H1 (cell line): ENCODE results near the gene PRKCZ. TPM values are rescaled to one million over a fixed set of nuclear protein-coding genes. Genes with fewer than 3 reads are reported as not detected.
A peak's percentile ranks its signal among the peaks of the same experiment; 100 is the strongest.

Experiments used
- CTCF ChIA-PET: fragments of 300-600 bp; sonication (Branson Sonifier 250); formaldehyde crosslinking; loops from one replicate; lab custom pipeline; 2021; ENCODE audit not compliant: partially characterized antibody; lab: Charles Lee
- POLR2A ChIA-PET: fragments of 300-600 bp; sonication (Branson Sonifier 250); formaldehyde crosslinking; loops from one replicate; lab custom pipeline; 2021; ENCODE audit warnings: inconsistent platforms; ENCODE audit not compliant: partially characterized antibody; lab: Charles Lee
- DNase-seq, 2 experiments: peaks; one replicate each; pipeline versions ENCODE4 v3.0.0 to v3.0.0-alpha.2; 2010 to 2022; ENCODE audit warnings: low spot score in 2 of 2, low read depth in 1 of 2, mixed read lengths in 1 of 2
- FAIRE-seq: peaks from 2 replicates; lab custom pipeline; 2011; peaks lifted over from hg19 to GRCh38; lab: Jason Lieb, UNC
- H2AFZ ChIP-seq: 2 replicates; pipeline ENCODE4 v1.8.1; 2012; ENCODE audit warnings: low read length, inconsistent platforms
- H2AK5ac ChIP-seq: 2 replicates; pipeline ENCODE4 v1.6.1; 2013; ENCODE audit warnings: low read depth, low read length
- H2BK120ac ChIP-seq: replicated peaks from 2 replicates; pipeline ENCODE3; 2013; ENCODE audit warnings: low read depth, low read length, inconsistent platforms
- H2BK12ac ChIP-seq: 2 replicates; pipeline ENCODE4 v1.6.1; 2013; ENCODE audit warnings: low read depth, low read length
- H2BK15ac ChIP-seq: 2 replicates; pipeline ENCODE4 v1.6.1; 2013; ENCODE audit warnings: low read length
- H2BK20ac ChIP-seq: 2 replicates; pipeline ENCODE4 v1.6.1; 2013; ENCODE audit warnings: low read length
- H2BK5ac ChIP-seq: 2 replicates; pipeline ENCODE4 v1.6.1; 2013; ENCODE audit warnings: low read depth, low read length
- H3K14ac ChIP-seq: 2 replicates; pipeline ENCODE4 v1.6.1; 2013; ENCODE audit warnings: inconsistent platforms; ENCODE audit not compliant: insufficient read length
- H3K18ac ChIP-seq: 2 replicates; pipeline ENCODE4 v1.6.1; 2013; ENCODE audit warnings: low read length; ENCODE audit errors: extremely low read depth
- H3K23ac ChIP-seq: 2 replicates; pipeline ENCODE4 v1.6.1; 2013; ENCODE audit warnings: inconsistent platforms; ENCODE audit not compliant: insufficient read length
- H3K23me2 ChIP-seq: 2 replicates; pipeline ENCODE4 v1.6.1; 2013; ENCODE audit warnings: low read depth, low read length
- H3K27ac ChIP-seq: 2 replicates; pipeline ENCODE4 v1.6.1; 2011; ENCODE audit warnings: low read depth, low read length, inconsistent platforms
- H3K27me3 ChIP-seq, 4 experiments: replicated peaks in 1 of 4; 1 replicate in 1 of 4; 2 replicates in 3 of 4; pipeline versions ENCODE4 v1.6.1 to v1.8.1; 2011 to 2013; ENCODE audit warnings: low read length in 3 of 4, mild to moderate bottlenecking in 3 of 4, inconsistent platforms in 2 of 4, mixed read lengths in 2 of 4, moderate library complexity in 1 of 4; ENCODE audit not compliant: control insufficient read depth in 3 of 4, insufficient read depth in 3 of 4; ENCODE audit errors: extremely low read depth in 1 of 4
- H3K36me3 ChIP-seq, 4 experiments: 2 replicates each; pipeline versions ENCODE4 v1.6.1 to v1.8.1; 2011 to 2013; ENCODE audit warnings: mild to moderate bottlenecking in 4 of 4, low read length in 3 of 4, moderate library complexity in 2 of 4, control low read depth in 1 of 4, inconsistent platforms in 1 of 4; ENCODE audit not compliant: insufficient read depth in 4 of 4, control insufficient read depth in 2 of 4
- H3K4ac ChIP-seq: replicated peaks from 2 replicates; pipeline ENCODE3; 2013; ENCODE audit warnings: low read length, low read depth, mixed read lengths, inconsistent platforms; ENCODE audit not compliant: insufficient read length
- H3K4me1 ChIP-seq, 4 experiments: replicated peaks in 1 of 4; 1 replicate in 1 of 4; 2 replicates in 3 of 4; pipeline versions ENCODE4 v1.6.1 to v1.8.1; 2011 to 2013; ENCODE audit warnings: low read length in 3 of 4, inconsistent platforms in 2 of 4, mixed read lengths in 1 of 4; ENCODE audit not compliant: insufficient read depth in 4 of 4, control insufficient read depth in 3 of 4
- H3K4me2 ChIP-seq, 2 experiments: 2 replicates each; pipeline versions ENCODE4 v1.6.1 to v1.8.1; 2011 to 2013; ENCODE audit warnings: low read depth in 2 of 2, low read length in 2 of 2, control low read depth in 1 of 2, inconsistent platforms in 1 of 2, mild to moderate bottlenecking in 1 of 2; ENCODE audit not compliant: insufficient read depth in 1 of 2
- H3K4me3 ChIP-seq, 4 experiments: fragments of 200-600, 300-600 bp in 1 of 4; sonication (generic), shearing (Covaris generic), sonication (Bioruptor Twin) in 1 of 4; 2 replicates each; pipeline versions ENCODE4 v1.5.1 to v1.8.1; 2011 to 2016; ENCODE audit warnings: low read length in 4 of 4, low read depth in 3 of 4, control low read depth in 2 of 4, inconsistent platforms in 2 of 4, mild to moderate bottlenecking in 2 of 4, mixed read lengths in 1 of 4, moderate library complexity in 1 of 4; ENCODE audit not compliant: insufficient read depth in 2 of 4; ENCODE audit errors: extremely low read depth in 1 of 4
- H3K56ac ChIP-seq: replicated peaks from 2 replicates; pipeline ENCODE3; 2013; ENCODE audit warnings: low read depth, mild to moderate bottlenecking, mixed read lengths, low read length, inconsistent platforms; ENCODE audit not compliant: insufficient read length
- H3K79me1 ChIP-seq: 2 replicates; pipeline ENCODE4 v1.6.1; 2013; ENCODE audit warnings: low read depth, low read length, control low read depth
- H3K79me2 ChIP-seq, 2 experiments: 2 replicates each; pipeline versions ENCODE4 v1.6.1 to v1.8.1; 2012 to 2013; ENCODE audit warnings: low read length in 2 of 2, mild to moderate bottlenecking in 2 of 2, inconsistent platforms in 1 of 2; ENCODE audit not compliant: insufficient read depth in 2 of 2, control insufficient read depth in 1 of 2
- H3K9ac ChIP-seq, 4 experiments: replicated peaks in 1 of 4; 1 replicate in 1 of 4; 2 replicates in 3 of 4; pipeline versions ENCODE4 v1.6.1 to v1.8.1; 2011 to 2013; ENCODE audit warnings: low read depth in 3 of 4, low read length in 3 of 4, control low read depth in 2 of 4, mild to moderate bottlenecking in 2 of 4, moderate library complexity in 2 of 4, inconsistent platforms in 1 of 4; ENCODE audit errors: extremely low read depth in 1 of 4
- H3K9me3 ChIP-seq, 2 experiments: 2 replicates each; pipeline versions ENCODE4 v1.6.1 to v1.8.1; 2012 to 2013; ENCODE audit warnings: mild to moderate bottlenecking in 2 of 2, moderate library complexity in 2 of 2, control low read depth in 1 of 2, inconsistent platforms in 1 of 2, low read depth in 1 of 2, low read length in 1 of 2, mixed read lengths in 1 of 2; ENCODE audit not compliant: insufficient read depth in 2 of 2
- H4K20me1 ChIP-seq, 2 experiments: replicated peaks in 1 of 2; 2 replicates each; pipeline versions ENCODE3 to v1.8.1; 2011 to 2013; ENCODE audit warnings: inconsistent platforms in 2 of 2, low read length in 2 of 2, mild to moderate bottlenecking in 1 of 2; ENCODE audit not compliant: insufficient read depth in 2 of 2, control insufficient read depth in 1 of 2
- H4K5ac ChIP-seq: 2 replicates; pipeline ENCODE4 v1.6.1; 2013; ENCODE audit warnings: low read length, low read depth, mixed read lengths, inconsistent platforms; ENCODE audit not compliant: insufficient read length
- H4K8ac ChIP-seq: 2 replicates; pipeline ENCODE4 v1.8.0; 2013; ENCODE audit warnings: mild to moderate bottlenecking, moderate library complexity, low read length, inconsistent platforms; ENCODE audit not compliant: insufficient read depth; ENCODE audit errors: extremely low read depth
- H4K91ac ChIP-seq: replicated peaks from 2 replicates; pipeline ENCODE3; 2013; ENCODE audit warnings: low read length, mixed read lengths, inconsistent platforms; ENCODE audit not compliant: insufficient read length
- CEBPB ChIP-seq: IDR thresholded peaks from 2 replicates; pipeline ENCODE4 v1.6.1; 2012; ENCODE audit warnings: low read depth, low read length
- POLR2A ChIP-seq, 2 experiments: IDR thresholded peaks; 1 replicate in 1 of 2; 2 replicates in 1 of 2; pipeline ENCODE4 v1.6.1; 2011; ENCODE audit warnings: low read depth in 2 of 2, low read length in 2 of 2, mild to moderate bottlenecking in 2 of 2; ENCODE audit errors: control extremely low read depth in 1 of 2
- RAD21 ChIP-seq, 2 experiments: IDR thresholded peaks in 1 of 2; conservative IDR thresholded peaks in 1 of 2; 2 replicates each; pipeline ENCODE4 v1.6.1; 2011; ENCODE audit warnings: low read depth in 2 of 2, low read length in 2 of 2, improper control_type of control experiment in 1 of 2, inconsistent platforms in 1 of 2, mild to moderate bottlenecking in 1 of 2, moderate library complexity in 1 of 2
- SP1 ChIP-seq: IDR thresholded peaks from 2 replicates; pipeline ENCODE4 v1.6.1; 2011; ENCODE audit warnings: low read depth, low read length
- WGBS, 2 experiments: shearing (Covaris generic) in 1 of 2; methylation state at CpG; one replicate each; pipeline versions ENCODE4 v1.1.6 to v1.1.7; 2013 to 2015; ENCODE audit warnings: low lambda C conversion rate in 2 of 2, mixed read lengths in 2 of 2, inconsistent platforms in 1 of 2, low coverage in 1 of 2, missing lambda C conversion rate in 1 of 2; ENCODE audit not compliant: insufficient replicate concordance in 2 of 2, insufficient coverage in 1 of 2, insufficient read length in 1 of 2; ENCODE audit errors: extremely low coverage in 1 of 2, missing lambda C conversion rate in 1 of 2; 5-methylcytosine and 5-hydroxymethylcytosine counted together
- polyA plus RNA-seq, 7 experiments: library from polyadenylated mRNA; depleted of rRNA in 3 of 7; stranded (reverse) in 5 of 7; unstranded in 2 of 7; fragments of >200 nt in 5 of 7; fragments of 200-250 nt in 2 of 7; gene quantifications; 1 replicate in 5 of 7; 2 replicates in 1 of 7; 4 replicates in 1 of 7; pipeline versions ENCODE4 v1.2.1 to v1.2.3, GENCODE V29; 2011 to 2013; ENCODE audit warnings: missing spikeins in 2 of 7, mixed read lengths in 2 of 7
- total RNA-seq: library from RNA; stranded (reverse); fragmentation: NEBNext Ultra II Directional; extraction: Animal tissue kit (Norgen Biotek cat#: 25700); gene quantifications from 2 replicates; pipeline ENCODE4 v1.2.1, GENCODE V29; 2021
- TF ChIP-seq, protein P1 (sequence below), 3 experiments: IDR thresholded peaks; 1 replicate in 2 of 3; 2 replicates in 1 of 3; pipeline versions ENCODE4 v1.5.1 to v1.6.1; 2011; ENCODE audit warnings: low read length in 3 of 3, mild to moderate bottlenecking in 3 of 3, inconsistent platforms in 2 of 3, low read depth in 1 of 3, moderate library complexity in 1 of 3; ENCODE audit not compliant: insufficient read depth in 1 of 3; ENCODE audit errors: control extremely low read depth in 1 of 3
- TF ChIP-seq, protein P2 (sequence below): IDR thresholded peaks from 2 replicates; pipeline ENCODE4 v1.6.1; 2012; ENCODE audit warnings: inconsistent platforms
- TF ChIP-seq, protein P3 (sequence below): IDR thresholded peaks from 2 replicates; pipeline ENCODE4 v1.6.1; 2011; ENCODE audit warnings: low read length, improper control_type of control experiment

Gene PRKCZ
- total and polyA plus RNA-seq, 2 of the 8 experiments (the other 6 are each of a cell fraction or from before 2014, with no cell fraction given): 37.4 to 45.1 TPM

DNA sequence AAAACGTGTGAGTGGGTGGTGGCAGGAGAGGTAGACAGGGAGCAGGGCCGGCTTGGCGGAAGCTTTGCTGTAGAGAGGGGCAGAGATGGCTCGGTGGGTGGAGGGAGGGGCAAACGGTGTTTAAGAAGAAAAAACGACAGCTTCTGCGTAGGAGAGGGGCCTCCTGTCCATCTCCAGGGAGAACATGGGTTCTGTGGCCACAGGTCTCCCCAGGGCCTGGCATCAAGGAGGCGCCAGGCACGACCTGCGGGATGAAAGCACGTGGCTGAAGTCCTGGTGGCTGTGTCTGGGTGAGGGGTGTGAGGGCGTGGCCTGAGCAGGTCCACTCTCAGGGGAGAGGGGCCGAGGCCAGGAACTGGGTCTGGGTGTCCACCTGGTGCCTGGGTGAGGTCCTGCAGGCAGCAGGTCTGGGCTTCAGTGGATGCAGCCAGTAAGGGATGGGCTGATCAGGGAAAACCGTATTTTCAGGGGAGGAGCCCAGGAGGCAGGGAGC is 940 bp upstream of the PRKCZ start:
- H3K18ac ChIP-seq: peak overlapping the region; percentile 83; the same call in 1 of the 2 replicates
- peak; percentile 66 for FAIRE-seq
- peaks cover 0 to 3% (median 0%) of the 10 kb centered on the region in 4 experiments; a peak in 3 of 7 replicates for H3K27me3 ChIP-seq
- peak overlapping the region; percentile 93 for H3K56ac ChIP-seq
- H3K14ac ChIP-seq: no peak overlapping the region
- peaks cover 0 to 28% (median 20%) of the 10 kb centered on the region in 4 experiments; a peak in 6 of 7 replicates for H3K4me1 ChIP-seq
- peak overlapping the region; percentile 68 to 90 for H3K4me2 ChIP-seq
- H3K79me1 ChIP-seq: peaks cover 9% of the 10 kb centered on the region
- ChIA-PET CTCF (interaction anchor here (0.6 to 2.5 kb wide), 18 partner anchors 9 to 547 kb away, joined by 3 to 15 read pairs (median 4); no protein-coding TSS in a partner anchor), POLR2A (interaction anchor here (0.7 to 1.8 kb wide), 6 partner anchors 8 to 325 kb away, joined by 3 to 6 read pairs (median 4); partner anchors contain the start of gene CDK11A)
- H4K5ac ChIP-seq: peak overlapping the region; percentile 76
- peaks cover 0 to 23% of the 10 kb centered on the region in 2 experiments; a peak in 2 of 4 replicates for H3K79me2 ChIP-seq
- H2BK5ac ChIP-seq: peak overlapping the region; percentile 86
- peak overlapping the region; percentile 95 for H2BK12ac ChIP-seq
- no peak overlapping the region for H3K23ac ChIP-seq
- peak overlapping the region; percentile 95; the same call in 1 of the 2 replicates for H4K8ac ChIP-seq
- peak overlapping the region; percentile 76; the same call in 1 of the 2 replicates for H3K27ac ChIP-seq
- peak overlapping the region in 2 of 4 experiments; percentile 72 to 80; a peak in 2 of 7 replicates for H3K9ac ChIP-seq
- peak overlapping the region; percentile 97 for H4K91ac ChIP-seq
- peak overlapping the region; percentile 74 to 83 (median 80) for H3K4me3 ChIP-seq
- peak overlapping the region; percentile 95; the same call in 1 of the 2 replicates for H2BK15ac ChIP-seq
- H4K20me1 ChIP-seq: peaks cover 10 to 11% of the 10 kb centered on the region in 2 experiments
- WGBS, 2 experiments: 25% methylated on average over 13 of the region's 14 CpGs; no CpG with 5 or more reads in 1 of the 2 experiments
- peak overlapping the region; percentile 47 for H2BK120ac ChIP-seq
- DNase-seq: peak in 1 of 2 experiments; percentile 67
- 0 out of 2 replicates have a peak overlapping the region, but pooled peaks have one; percentile 3 for H2BK20ac ChIP-seq
- no peaks in the 10 kb centered on the region for H3K36me3 ChIP-seq
- H2AK5ac ChIP-seq: no peak overlapping the region
- peaks cover 8% of the 10 kb centered on the region for H3K23me2 ChIP-seq
- no peaks in the 10 kb centered on the region for H3K9me3 ChIP-seq
- no peak overlapping the region for H2AFZ ChIP-seq
- H3K4ac ChIP-seq: peak overlapping the region; percentile 94
- TF ChIP-seq, protein P1, sequence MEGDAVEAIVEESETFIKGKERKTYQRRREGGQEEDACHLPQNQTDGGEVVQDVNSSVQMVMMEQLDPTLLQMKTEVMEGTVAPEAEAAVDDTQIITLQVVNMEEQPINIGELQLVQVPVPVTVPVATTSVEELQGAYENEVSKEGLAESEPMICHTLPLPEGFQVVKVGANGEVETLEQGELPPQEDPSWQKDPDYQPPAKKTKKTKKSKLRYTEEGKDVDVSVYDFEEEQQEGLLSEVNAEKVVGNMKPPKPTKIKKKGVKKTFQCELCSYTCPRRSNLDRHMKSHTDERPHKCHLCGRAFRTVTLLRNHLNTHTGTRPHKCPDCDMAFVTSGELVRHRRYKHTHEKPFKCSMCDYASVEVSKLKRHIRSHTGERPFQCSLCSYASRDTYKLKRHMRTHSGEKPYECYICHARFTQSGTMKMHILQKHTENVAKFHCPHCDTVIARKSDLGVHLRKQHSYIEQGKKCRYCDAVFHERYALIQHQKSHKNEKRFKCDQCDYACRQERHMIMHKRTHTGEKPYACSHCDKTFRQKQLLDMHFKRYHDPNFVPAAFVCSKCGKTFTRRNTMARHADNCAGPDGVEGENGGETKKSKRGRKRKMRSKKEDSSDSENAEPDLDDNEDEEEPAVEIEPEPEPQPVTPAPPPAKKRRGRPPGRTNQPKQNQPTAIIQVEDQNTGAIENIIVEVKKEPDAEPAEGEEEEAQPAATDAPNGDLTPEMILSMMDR (IDR thresholded peaks at IDR 0.05; ENCODE audit: control extremely low read depth in 1 of 3, insufficient read depth in 1 of 3, low read depth in 1 of 3, low read length in 3 of 3): peak in 2 of 3 experiments; percentile 71 to 84; a peak in 3 of 4 replicates
- TF ChIP-seq POLR2A (IDR thresholded peaks at IDR 0.05; ENCODE audit: control extremely low read depth in 1 of 2, low read depth in 2 of 2, low read length in 2 of 2) (0 out of 3 replicates have a peak, but pooled peaks of 1 of the 2 experiments have one; percentile 65), RAD21 (IDR thresholded peaks at IDR 0.05 in 1 of 2, conservative IDR thresholded peaks at IDR 0.05 in 1 of 2; ENCODE audit: low read depth in 2 of 2, low read length in 2 of 2) (peak; percentile 68 to 73), CEBPB (no peak), SP1 (peak; percentile 73; the same call in 1 of the 2 replicates)
- TF ChIP-seq, protein P2, sequence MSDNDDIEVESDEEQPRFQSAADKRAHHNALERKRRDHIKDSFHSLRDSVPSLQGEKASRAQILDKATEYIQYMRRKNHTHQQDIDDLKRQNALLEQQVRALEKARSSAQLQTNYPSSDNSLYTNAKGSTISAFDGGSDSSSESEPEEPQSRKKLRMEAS: peak; percentile 99
- TF ChIP-seq, protein P3, sequence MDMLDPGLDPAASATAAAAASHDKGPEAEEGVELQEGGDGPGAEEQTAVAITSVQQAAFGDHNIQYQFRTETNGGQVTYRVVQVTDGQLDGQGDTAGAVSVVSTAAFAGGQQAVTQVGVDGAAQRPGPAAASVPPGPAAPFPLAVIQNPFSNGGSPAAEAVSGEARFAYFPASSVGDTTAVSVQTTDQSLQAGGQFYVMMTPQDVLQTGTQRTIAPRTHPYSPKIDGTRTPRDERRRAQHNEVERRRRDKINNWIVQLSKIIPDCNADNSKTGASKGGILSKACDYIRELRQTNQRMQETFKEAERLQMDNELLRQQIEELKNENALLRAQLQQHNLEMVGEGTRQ: no peak
